ENCODE results near the gene RANBP1.

GRCh38 chr22:20105456-20106204 is 10.3 kb upstream of the RANBP1 start:
- TF ChIP-seq POLR2A (IDR thresholded peaks at IDR 0.05; ENCODE audit: low read depth, low read length) (no peak), RAD21 (IDR thresholded peaks at IDR 0.05; ENCODE audit: low read length) (no peak)

All from IMR-90 (cell line).